ENCODE measurements around the gene SIK3. TPM values are rescaled to one million over a fixed set of nuclear protein-coding genes. Genes with fewer than 3 reads are reported as not detected.

The SIK3 gene
- total RNA-seq, 1 donor from 2014 or later: 24.4 TPM

DNA sequence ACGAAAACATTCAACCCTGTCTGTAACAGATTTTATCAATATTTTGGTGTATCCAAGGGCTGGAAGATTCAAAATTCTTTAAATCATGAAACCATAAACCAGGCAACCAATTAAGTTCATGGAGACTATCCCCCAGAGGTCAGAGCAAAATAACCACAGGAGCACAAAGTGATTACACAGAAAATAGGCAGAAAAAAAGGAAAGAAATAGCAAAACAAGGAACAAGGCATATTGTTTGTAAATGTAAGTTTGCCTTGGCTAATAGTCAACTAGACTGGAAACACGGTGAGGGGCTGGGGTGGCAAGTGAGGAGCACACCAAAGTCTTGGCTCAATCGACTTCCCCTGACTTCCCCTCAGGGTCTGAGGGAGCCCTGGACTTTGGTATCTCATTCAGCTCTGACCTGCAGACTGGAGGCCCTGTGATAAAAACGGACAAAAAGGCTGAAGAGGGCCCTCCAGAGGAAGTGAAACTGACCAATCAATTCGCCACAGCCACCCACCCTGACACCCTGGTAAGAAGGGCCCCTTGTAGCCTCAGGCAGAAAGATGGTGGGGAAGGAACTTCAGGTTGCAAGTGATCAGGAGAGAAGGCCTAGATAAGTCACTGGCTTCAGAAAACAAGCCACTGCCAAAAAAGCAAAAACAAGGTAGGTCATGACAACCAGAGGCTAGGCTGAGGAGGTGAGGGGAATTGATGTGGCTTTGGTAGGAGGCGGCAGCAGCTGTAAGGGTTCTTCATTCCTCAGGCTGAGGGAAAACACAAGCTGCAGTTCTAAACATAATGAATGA lies 1.8 kb downstream of the SIK3 start:
- Histone ChIP-seq H3K27me3 (no peaks in the 10 kb centered on the region), H3K4me1 (peaks cover 37% of the 10 kb centered on the region), H3F3A (ENCODE audit: low read depth) (peaks cover 11% of the 10 kb centered on the region), H3K4me3 (peak overlapping the region; percentile 98), H4K20me1 (ENCODE audit: low read depth) (peaks cover 48% of the 10 kb centered on the region), H3K36me3 (no peaks in the 10 kb centered on the region), H3K79me2 (ENCODE audit: low read depth) (peaks cover 66% of the 10 kb centered on the region), H3K9me3 (ENCODE audit: low read depth) (no peaks in the 10 kb centered on the region), H3K9ac (no peak overlapping the region), H3K4me2 (peak overlapping the region; percentile 86), H3K27ac (no peak overlapping the region), H2AFZ (replicated peaks) (no peak overlapping the region)
- DNase-seq (ENCODE audit: low spot score): peak; percentile 64
- peaks cover 3% of the 10 kb centered on the region for H3K27me3 Mint-ChIP-seq (ENCODE audit: insufficient read depth, low read depth)
- no peak for TF ChIP-seq EZH2 (IDR thresholded peaks at IDR 0.05)
- TF ChIP-seq, protein P1, sequence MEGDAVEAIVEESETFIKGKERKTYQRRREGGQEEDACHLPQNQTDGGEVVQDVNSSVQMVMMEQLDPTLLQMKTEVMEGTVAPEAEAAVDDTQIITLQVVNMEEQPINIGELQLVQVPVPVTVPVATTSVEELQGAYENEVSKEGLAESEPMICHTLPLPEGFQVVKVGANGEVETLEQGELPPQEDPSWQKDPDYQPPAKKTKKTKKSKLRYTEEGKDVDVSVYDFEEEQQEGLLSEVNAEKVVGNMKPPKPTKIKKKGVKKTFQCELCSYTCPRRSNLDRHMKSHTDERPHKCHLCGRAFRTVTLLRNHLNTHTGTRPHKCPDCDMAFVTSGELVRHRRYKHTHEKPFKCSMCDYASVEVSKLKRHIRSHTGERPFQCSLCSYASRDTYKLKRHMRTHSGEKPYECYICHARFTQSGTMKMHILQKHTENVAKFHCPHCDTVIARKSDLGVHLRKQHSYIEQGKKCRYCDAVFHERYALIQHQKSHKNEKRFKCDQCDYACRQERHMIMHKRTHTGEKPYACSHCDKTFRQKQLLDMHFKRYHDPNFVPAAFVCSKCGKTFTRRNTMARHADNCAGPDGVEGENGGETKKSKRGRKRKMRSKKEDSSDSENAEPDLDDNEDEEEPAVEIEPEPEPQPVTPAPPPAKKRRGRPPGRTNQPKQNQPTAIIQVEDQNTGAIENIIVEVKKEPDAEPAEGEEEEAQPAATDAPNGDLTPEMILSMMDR (IDR thresholded peaks at IDR 0.05): peak; percentile 36
- peaks cover 14% of the 10 kb centered on the region for H3K36me3 Mint-ChIP-seq
- no peaks in the 10 kb centered on the region for H3K9me3 Mint-ChIP-seq
- H3K4me3 Mint-ChIP-seq: peak overlapping the region; percentile 98
- H3K27ac Mint-ChIP-seq: peak overlapping the region; percentile 80
- peaks cover 55% of the 10 kb centered on the region for H3K4me1 Mint-ChIP-seq

DNA sequence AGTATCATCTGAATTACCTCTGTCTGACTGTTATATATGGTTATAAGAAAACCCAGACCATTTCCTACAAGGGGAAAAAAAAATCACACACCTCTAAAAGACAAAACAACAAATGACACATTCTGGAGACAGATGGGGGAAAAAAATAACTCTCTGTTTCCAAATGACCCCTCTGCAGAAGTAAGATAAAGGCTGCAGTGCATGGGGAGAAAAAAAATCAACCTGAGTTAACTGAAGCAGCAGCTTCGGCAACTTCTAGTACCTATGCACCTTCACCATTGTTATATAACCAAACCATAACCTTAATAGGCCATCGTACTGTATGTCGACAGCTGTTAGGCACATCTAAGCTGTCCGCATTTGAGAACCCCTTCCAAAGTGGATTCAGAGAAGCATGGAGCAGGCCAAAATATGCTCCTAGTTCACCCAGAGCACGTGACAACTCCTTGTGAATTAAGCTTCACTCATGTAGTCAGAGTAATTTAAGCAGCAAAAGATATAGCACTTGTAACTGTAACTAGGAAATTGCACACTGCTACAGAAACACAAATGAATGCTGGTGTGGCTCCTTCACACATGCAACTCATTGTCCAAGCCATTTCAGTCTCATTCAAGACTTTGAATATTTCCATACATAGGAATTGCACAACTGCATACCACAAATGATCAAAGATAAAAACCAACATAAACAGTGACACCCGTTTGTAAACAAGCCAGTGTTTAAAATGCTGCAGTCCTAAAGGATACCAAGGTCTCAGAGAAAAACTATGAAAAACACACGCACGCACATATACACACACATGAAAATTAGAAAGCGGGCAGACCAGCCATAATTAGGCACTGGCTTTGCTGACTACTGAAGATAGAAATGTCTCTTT lies 2.7 kb downstream of the SIK3 start:
- peak overlapping the region; percentile 86 for H3K4me2 ChIP-seq
- no peaks in the 10 kb centered on the region for H3K9me3 Mint-ChIP-seq
- no peaks in the 10 kb centered on the region for H3K36me3 ChIP-seq
- H4K20me1 ChIP-seq (ENCODE audit: low read depth): peaks cover 48% of the 10 kb centered on the region
- H3K4me1 Mint-ChIP-seq: peaks cover 49% of the 10 kb centered on the region
- no peaks in the 10 kb centered on the region for H3K9me3 ChIP-seq (ENCODE audit: low read depth)
- H3K27me3 Mint-ChIP-seq (ENCODE audit: insufficient read depth, low read depth): peaks cover 3% of the 10 kb centered on the region
- H3K27me3 ChIP-seq: no peaks in the 10 kb centered on the region
- no peak overlapping the region for H3K27ac ChIP-seq
- H3K4me3 Mint-ChIP-seq: peak overlapping the region; percentile 98
- H3K4me1 ChIP-seq: peaks cover 37% of the 10 kb centered on the region
- H3K9ac ChIP-seq: no peak overlapping the region
- H3F3A ChIP-seq (ENCODE audit: low read depth): peaks cover 11% of the 10 kb centered on the region
- DNase-seq (ENCODE audit: low spot score): no peak
- peaks cover 15% of the 10 kb centered on the region for H3K36me3 Mint-ChIP-seq
- H3K4me3 ChIP-seq: peak overlapping the region; percentile 98
- H3K27ac Mint-ChIP-seq: no peak overlapping the region
- peaks cover 75% of the 10 kb centered on the region for H3K79me2 ChIP-seq (ENCODE audit: low read depth)
- TF ChIP-seq EZH2phosphoT487 (IDR thresholded peaks at IDR 0.05) (no peak), EZH2 (IDR thresholded peaks at IDR 0.05) (no peak)
- TF ChIP-seq, protein P1 (IDR thresholded peaks at IDR 0.05): no peak
- H2AFZ ChIP-seq (replicated peaks): no peak overlapping the region

GRCh38 chr11:117094776-117095175 lies 3.5 kb downstream of the SIK3 start:
- peaks cover 83% of the 10 kb centered on the region for H3K79me2 ChIP-seq (ENCODE audit: low read depth)
- DNase-seq (ENCODE audit: low spot score): peak; percentile 32
- no peak overlapping the region for H3K4me3 ChIP-seq
- peaks cover 53% of the 10 kb centered on the region for H4K20me1 ChIP-seq (ENCODE audit: low read depth)
- no peak overlapping the region for H3K27ac Mint-ChIP-seq
- no peak overlapping the region for H3K9ac ChIP-seq
- H3K27me3 Mint-ChIP-seq (ENCODE audit: insufficient read depth, low read depth): peaks cover 3% of the 10 kb centered on the region
- no peak overlapping the region for H3K4me3 Mint-ChIP-seq
- H3K4me2 ChIP-seq: peak overlapping the region; percentile 86
- H3F3A ChIP-seq (ENCODE audit: low read depth): peaks cover 11% of the 10 kb centered on the region
- H3K4me1 ChIP-seq: peaks cover 37% of the 10 kb centered on the region
- no peaks in the 10 kb centered on the region for H3K9me3 ChIP-seq (ENCODE audit: low read depth)
- peaks cover 21% of the 10 kb centered on the region for H3K36me3 Mint-ChIP-seq
- H3K4me1 Mint-ChIP-seq: peaks cover 46% of the 10 kb centered on the region
- H3K27me3 ChIP-seq: no peaks in the 10 kb centered on the region
- TF ChIP-seq, protein P1 (IDR thresholded peaks at IDR 0.05): no peak
- TF ChIP-seq EZH2 (IDR thresholded peaks at IDR 0.05) (no peak), EZH2phosphoT487 (IDR thresholded peaks at IDR 0.05) (no peak)
- no peak overlapping the region for H3K27ac ChIP-seq
- H2AFZ ChIP-seq (replicated peaks): no peak overlapping the region
- H3K36me3 ChIP-seq: no peaks in the 10 kb centered on the region
- no peaks in the 10 kb centered on the region for H3K9me3 Mint-ChIP-seq

Measured in neural progenitor cell (in vitro differentiated cells).